Smooth muscle cell (in vitro differentiated cells): ENCODE results near the gene ATOH8. TPM values are rescaled to one million over a fixed set of nuclear protein-coding genes. Genes with fewer than 3 reads are reported as not detected.
A peak's percentile ranks its signal among the peaks of the same experiment; 100 is the strongest.

Source experiments
- DNase-seq: peaks from one replicate; lab custom pipeline; 2025; ENCODE audit not compliant: unreplicated experiment; lab: John Stamatoyannopoulos, UW
- H2AFZ ChIP-seq: fragments of 200-600 bp; sonication (generic); 2 replicates; pipeline ENCODE4 v1.6.0; 2016; ENCODE audit warnings: antibody characterized with exemption, low read depth, mild to moderate bottlenecking
- H3F3A ChIP-seq: fragments of 200-600 bp; sonication (generic); 2 replicates; pipeline ENCODE4 v1.6.0; 2017; ENCODE audit warnings: antibody characterized with exemption, low read depth
- H3K27ac ChIP-seq: fragments of 200-600 bp; sonication (generic); 2 replicates; pipeline ENCODE4 v1.5.1; 2016; ENCODE audit warnings: low read depth, mild to moderate bottlenecking
- H3K27me3 ChIP-seq: fragments of 200-600 bp; sonication (generic); 2 replicates; pipeline ENCODE4 v1.6.1; 2016; ENCODE audit warnings: low read depth, mild to moderate bottlenecking
- H3K36me3 ChIP-seq: fragments of 200-600 bp; sonication (generic); 2 replicates; pipeline ENCODE4 v1.5.1; 2016; ENCODE audit warnings: low read depth
- H3K4me1 ChIP-seq: fragments of 200-600 bp; sonication (generic); 2 replicates; pipeline ENCODE4 v1.5.1; 2016; ENCODE audit warnings: low read depth
- H3K4me2 ChIP-seq: fragments of 200-600 bp; sonication (generic); 2 replicates; pipeline ENCODE4 v1.6.0; 2016; ENCODE audit warnings: mild to moderate bottlenecking
- H3K4me3 ChIP-seq: fragments of 200-600 bp; sonication (generic); 2 replicates; pipeline ENCODE4 v1.5.1; 2016; ENCODE audit warnings: mild to moderate bottlenecking
- H3K79me2 ChIP-seq: fragments of 200-600 bp; sonication (generic); 2 replicates; pipeline ENCODE4 v1.6.0; 2016; ENCODE audit warnings: low read depth, mild to moderate bottlenecking
- H3K9ac ChIP-seq: fragments of 200-600 bp; sonication (generic); 2 replicates; pipeline ENCODE4 v1.6.0; 2016; ENCODE audit warnings: low read depth
- H3K9me3 ChIP-seq: fragments of 200-600 bp; sonication (generic); replicated peaks from 2 replicates; pipeline ENCODE4 v1.5.1; 2016; ENCODE audit warnings: low read depth
- H4K20me1 ChIP-seq: fragments of 200-600 bp; sonication (generic); 2 replicates; pipeline ENCODE4 v1.6.0; 2016; ENCODE audit warnings: low read depth
- WGBS: methylation state at CpG from one replicate; pipeline ENCODE4 v1.1.7; 2016; ENCODE audit warnings: low lambda C conversion rate; 5-methylcytosine and 5-hydroxymethylcytosine counted together
- polyA plus RNA-seq: library from polyadenylated mRNA; unstranded; fragments of >200 nt; fragmentation: Nextera tagmentation; extraction: Ambion mirVana; gene quantifications from 2 replicates; pipeline ENCODE4 v1.2.1, GENCODE V29; 2016
- total RNA-seq: library from RNA; depleted of rRNA; stranded (reverse); fragments of >200 nt; gene quantifications from 2 replicates; pipeline ENCODE4 v1.2.3, GENCODE V29; 2014
- TF ChIP-seq, protein P1 (sequence below): fragments of 200-600 bp; sonication (generic); IDR thresholded peaks from 2 replicates; pipeline ENCODE4 v1.5.1; 2017; ENCODE audit warnings: borderline replicate concordance, mild to moderate bottlenecking, antibody characterized with exemption; ENCODE audit not compliant: insufficient read depth, poor library complexity, severe bottlenecking

ATOH8 gene
- total and polyA plus RNA-seq, 2 experiments from 2014 or later: 5.2 to 6.5 TPM

GRCh38 chr2:85767803-85768665 is 14.2 kb downstream of the ATOH8 start:
- 88% methylated on average over 12 of the region's 12 CpGs for WGBS
- H3F3A ChIP-seq: peaks cover 10% of the 10 kb centered on the region
- peaks cover 4% of the 10 kb centered on the region for H4K20me1 ChIP-seq
- H3K9ac ChIP-seq: no peak overlapping the region
- H3K36me3 ChIP-seq: no peaks in the 10 kb centered on the region
- H3K79me2 ChIP-seq: no peaks in the 10 kb centered on the region
- peaks cover 41% of the 10 kb centered on the region for H3K4me1 ChIP-seq
- no peaks in the 10 kb centered on the region for H3K27me3 ChIP-seq
- no peak overlapping the region for H3K4me3 ChIP-seq
- no peaks in the 10 kb centered on the region for H3K9me3 ChIP-seq
- H3K27ac ChIP-seq: no peak overlapping the region
- H2AFZ ChIP-seq: no peak overlapping the region
- TF ChIP-seq, protein P1, sequence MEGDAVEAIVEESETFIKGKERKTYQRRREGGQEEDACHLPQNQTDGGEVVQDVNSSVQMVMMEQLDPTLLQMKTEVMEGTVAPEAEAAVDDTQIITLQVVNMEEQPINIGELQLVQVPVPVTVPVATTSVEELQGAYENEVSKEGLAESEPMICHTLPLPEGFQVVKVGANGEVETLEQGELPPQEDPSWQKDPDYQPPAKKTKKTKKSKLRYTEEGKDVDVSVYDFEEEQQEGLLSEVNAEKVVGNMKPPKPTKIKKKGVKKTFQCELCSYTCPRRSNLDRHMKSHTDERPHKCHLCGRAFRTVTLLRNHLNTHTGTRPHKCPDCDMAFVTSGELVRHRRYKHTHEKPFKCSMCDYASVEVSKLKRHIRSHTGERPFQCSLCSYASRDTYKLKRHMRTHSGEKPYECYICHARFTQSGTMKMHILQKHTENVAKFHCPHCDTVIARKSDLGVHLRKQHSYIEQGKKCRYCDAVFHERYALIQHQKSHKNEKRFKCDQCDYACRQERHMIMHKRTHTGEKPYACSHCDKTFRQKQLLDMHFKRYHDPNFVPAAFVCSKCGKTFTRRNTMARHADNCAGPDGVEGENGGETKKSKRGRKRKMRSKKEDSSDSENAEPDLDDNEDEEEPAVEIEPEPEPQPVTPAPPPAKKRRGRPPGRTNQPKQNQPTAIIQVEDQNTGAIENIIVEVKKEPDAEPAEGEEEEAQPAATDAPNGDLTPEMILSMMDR: no peak
- no peak for DNase-seq
- H3K4me2 ChIP-seq: peak overlapping the region; percentile 50

DNA sequence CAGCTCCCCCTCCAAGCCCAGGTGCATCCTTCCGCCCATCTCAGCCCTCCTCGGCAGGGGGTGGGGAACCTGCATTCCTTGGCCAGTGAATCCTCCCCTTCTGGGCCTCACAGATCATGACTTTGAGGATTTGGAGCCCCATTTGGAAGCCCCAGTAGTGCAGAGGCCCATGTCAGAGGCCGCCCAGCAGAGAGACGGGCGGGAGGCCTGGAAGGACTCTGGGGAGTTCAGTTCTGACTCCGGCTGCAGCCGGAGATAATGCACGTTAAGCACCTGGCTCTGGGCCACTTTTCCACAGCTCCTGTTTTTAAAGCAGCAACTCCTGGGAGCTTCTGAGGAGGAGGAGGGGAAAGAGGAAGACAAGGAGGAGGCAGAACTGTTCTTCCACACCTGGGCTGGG is 14.9 kb downstream of the ATOH8 start:
- no peaks in the 10 kb centered on the region for H3K79me2 ChIP-seq
- TF ChIP-seq, protein P1: no peak
- H4K20me1 ChIP-seq: no peaks in the 10 kb centered on the region
- H3K27ac ChIP-seq: no peak overlapping the region
- no peaks in the 10 kb centered on the region for H3K27me3 ChIP-seq
- no peak for DNase-seq
- H3K4me2 ChIP-seq: peak overlapping the region; percentile 50
- no peaks in the 10 kb centered on the region for H3K36me3 ChIP-seq
- H3F3A ChIP-seq: peaks cover 14% of the 10 kb centered on the region
- no peak overlapping the region for H3K9ac ChIP-seq
- no peak overlapping the region for H2AFZ ChIP-seq
- H3K4me3 ChIP-seq: no peak overlapping the region
- WGBS: 39% methylated on average over 8 of the region's 8 CpGs
- peaks cover 47% of the 10 kb centered on the region for H3K4me1 ChIP-seq
- H3K9me3 ChIP-seq: no peaks in the 10 kb centered on the region

GRCh38 chr2:85769236-85769982 is 15.6 kb downstream of the ATOH8 start:
- H3K9me3 ChIP-seq: no peaks in the 10 kb centered on the region
- peak overlapping the region; percentile 78 for H3K4me2 ChIP-seq
- H2AFZ ChIP-seq: no peak overlapping the region
- no peaks in the 10 kb centered on the region for H3K36me3 ChIP-seq
- H3K79me2 ChIP-seq: no peaks in the 10 kb centered on the region
- no peak for DNase-seq
- TF ChIP-seq, protein P1: peak; percentile 35
- 70% methylated on average over 11 of the region's 12 CpGs for WGBS
- H3K9ac ChIP-seq: no peak overlapping the region
- H3F3A ChIP-seq: peaks cover 21% of the 10 kb centered on the region
- peaks cover 54% of the 10 kb centered on the region for H3K4me1 ChIP-seq
- H3K27ac ChIP-seq: no peak overlapping the region
- H4K20me1 ChIP-seq: no peaks in the 10 kb centered on the region
- no peaks in the 10 kb centered on the region for H3K27me3 ChIP-seq
- H3K4me3 ChIP-seq: no peak overlapping the region
